LHCN-M2 (cell line): ENCODE results near the gene RBMS3. TPM values are rescaled to one million over a fixed set of nuclear protein-coding genes. Genes with fewer than 3 reads are reported as not detected.
A peak's percentile ranks its signal among the peaks of the same experiment; 100 is the strongest.
"Not testable (repeated sequence)": the region's sequence is repeated elsewhere in the genome, so short reads cannot be mapped to it uniquely, and the experiment has no call there.

Source experiments
- DNase-seq: peaks from one replicate; pipeline ENCODE4 v3.0.0-alpha.2; 2012; ENCODE audit warnings: low read depth
- total RNA-seq: library from RNA; depleted of rRNA; stranded (reverse); fragments of >200 nt; gene quantifications from 2 replicates; pipeline ENCODE4 v1.2.3, GENCODE V29; 2014

The RBMS3 gene
- total RNA-seq, 1 experiment from 2014 or later: 13.8 TPM

GRCh38 chr3:30003741-30004140 is 722.9 kb downstream of the RBMS3 start:
- DNase-seq: no peak

GRCh38 chr3:30004481-30004880 is 723.6 kb downstream of the RBMS3 start:
- no peak for DNase-seq

GRCh38 chr3:30006111-30006510 is 725.2 kb downstream of the RBMS3 start:
- DNase-seq: no peak

- DNase-seq: no peak
Observed at GRCh38 chr3:30007668-30008067, 726.8 kb downstream of the RBMS3 start.

- DNase-seq: no peak
Observed at GRCh38 chr3:30011237-30011803, 730.4 kb downstream of the RBMS3 start.

GRCh38 chr3:30012941-30013543 is 732.2 kb downstream of the RBMS3 start:
- peak; percentile 78 for DNase-seq

- DNase-seq: no peak
Observed at GRCh38 chr3:30017901-30018300, 737.0 kb downstream of the RBMS3 start.

- DNase-seq: no peak
Observed at GRCh38 chr3:30020380-30020779, 739.5 kb downstream of the RBMS3 start.

- no peak for DNase-seq
Observed at GRCh38 chr3:30024466-30024865, 743.6 kb downstream of the RBMS3 start.

GRCh38 chr3:30026851-30027250 is 746.0 kb downstream of the RBMS3 start:
- DNase-seq: no peak

GRCh38 chr3:30034246-30034991 is 753.5 kb downstream of the RBMS3 start:
- no peak for DNase-seq

- no peak for DNase-seq
Observed at GRCh38 chr3:30035935-30036567, 755.2 kb downstream of the RBMS3 start.

- no peak for DNase-seq
Observed at GRCh38 chr3:30040126-30040525, 759.3 kb downstream of the RBMS3 start.

GRCh38 chr3:30041481-30041880 is 760.6 kb downstream of the RBMS3 start:
- not testable (repeated sequence) for DNase-seq

- peak; percentile 83 for DNase-seq
Observed at GRCh38 chr3:30042274-30042859, 761.5 kb downstream of the RBMS3 start.

- DNase-seq: peak; percentile 47
Observed at GRCh38 chr3:30042916-30043555, 762.2 kb downstream of the RBMS3 start.

- no peak for DNase-seq
Observed at GRCh38 chr3:30044515-30044914, 763.6 kb downstream of the RBMS3 start.

- no peak for DNase-seq
Observed at GRCh38 chr3:30048431-30048830, 767.6 kb downstream of the RBMS3 start.

- DNase-seq: not testable (repeated sequence)
Observed at GRCh38 chr3:30050116-30050515, 769.2 kb downstream of the RBMS3 start.

- no peak for DNase-seq
Observed at GRCh38 chr3:30059240-30059639, 778.4 kb downstream of the RBMS3 start.
